HepG2 (cell line): ENCODE data around the gene HEPN1. TPM values are rescaled to one million over a fixed set of nuclear protein-coding genes. Genes with fewer than 3 reads are reported as not detected.

Experiments
- AGO2 ChIP-seq: fragments of 200-400 bp; formaldehyde crosslinking; optimal IDR thresholded peaks from 2 replicates; pipeline ENCODE3; 2017; ENCODE audit warnings: mild to moderate bottlenecking, low read depth, low read length, moderate library complexity
- CREM ChIP-seq, 2 experiments: sonication (generic) in 1 of 2; formaldehyde crosslinking in 1 of 2; IDR thresholded peaks; 2 replicates each; pipeline versions ENCODE4 v1.4.0 to v1.6.1; 2016 to 2020; ENCODE audit warnings: antibody characterized with exemption in 1 of 2, mild to moderate bottlenecking in 1 of 2, missing genetic modification reagents in 1 of 2
- ELF4 ChIP-seq: sonication (generic); formaldehyde crosslinking; IDR thresholded peaks from 2 replicates; pipeline ENCODE4 v1.5.0; 2020; ENCODE audit warnings: missing genetic modification reagents, mild to moderate bottlenecking, moderate library complexity, borderline replicate concordance
- HNRNPH1 ChIP-seq: fragments of 200-400 bp; formaldehyde crosslinking; optimal IDR thresholded peaks from 2 replicates; pipeline ENCODE3; 2017; ENCODE audit warnings: mild to moderate bottlenecking, low read depth, low read length
- MYC ChIP-seq: sonication (generic); formaldehyde crosslinking; IDR thresholded peaks from 2 replicates; pipeline ENCODE4 v1.9.0; 2021; ENCODE audit warnings: missing genetic modification reagents, borderline replicate concordance
- NFYB ChIP-seq: sonication (generic); formaldehyde crosslinking; IDR thresholded peaks from 2 replicates; pipeline ENCODE4 v1.4.0; 2020; ENCODE audit warnings: missing genetic modification reagents
- NR2F6 ChIP-seq, 2 experiments: IDR thresholded peaks; 2 replicates each; pipeline ENCODE4 v1.6.1; 2016; ENCODE audit warnings: antibody characterized with exemption in 1 of 2, mild to moderate bottlenecking in 1 of 2
- TEAD3 ChIP-seq: optimal IDR thresholded peaks from 2 replicates; pipeline ENCODE3; 2016; ENCODE audit warnings: borderline replicate concordance
- ZNF121 ChIP-seq: sonication (generic); formaldehyde crosslinking; IDR thresholded peaks from 2 replicates; pipeline ENCODE4 v1.5.0; 2020; ENCODE audit warnings: mild to moderate bottlenecking, missing genetic modification reagents
- polyA plus RNA-seq, 8 experiments: library from polyadenylated mRNA; depleted of rRNA in 3 of 8; stranded (reverse) in 7 of 8; unstranded in 1 of 8; fragments of >200 nt; fragmentation: Illumina TruSeq in 4 of 8; extraction: Trizol in 4 of 8; gene quantifications; 2 replicates each; pipeline versions ENCODE4 v1.2.1 to v1.2.3, GENCODE V29; 2011 to 2016; ENCODE audit warnings: low read depth in 4 of 8, missing spikeins in 1 of 8, mixed read lengths in 1 of 8; ENCODE audit not compliant: insufficient read depth in 1 of 8
- total RNA-seq, 5 experiments: library from RNA; depleted of rRNA; stranded (reverse); fragments of >200 nt; fragmentation: Illumina TruSeq; extraction: Trizol; gene quantifications; 2 replicates each; pipeline ENCODE4 v1.2.3, GENCODE V29; 2016; ENCODE audit warnings: low read depth in 1 of 5
- TF ChIP-seq, protein P1 (sequence below): sonication (generic); formaldehyde crosslinking; IDR thresholded peaks from 2 replicates; pipeline ENCODE4 v1.8.0; 2022; ENCODE audit warnings: low read depth, missing genetic modification reagents
- TF ChIP-seq, protein P2 (sequence below): sonication (generic); formaldehyde crosslinking; IDR thresholded peaks from 2 replicates; pipeline ENCODE4 v1.4.0; 2020; ENCODE audit warnings: missing genetic modification reagents, borderline replicate concordance
- TF ChIP-seq, protein P3 (sequence below): sonication (generic); formaldehyde crosslinking; IDR thresholded peaks from 2 replicates; pipeline ENCODE4 v1.8.0; 2023; ENCODE audit warnings: mild to moderate bottlenecking, missing genetic modification reagents

Gene HEPN1
- total and polyA plus RNA-seq, 2 of the 13 experiments (the other 11 are each of a cell fraction or from before 2014, with no cell fraction given), result not detected

DNA sequence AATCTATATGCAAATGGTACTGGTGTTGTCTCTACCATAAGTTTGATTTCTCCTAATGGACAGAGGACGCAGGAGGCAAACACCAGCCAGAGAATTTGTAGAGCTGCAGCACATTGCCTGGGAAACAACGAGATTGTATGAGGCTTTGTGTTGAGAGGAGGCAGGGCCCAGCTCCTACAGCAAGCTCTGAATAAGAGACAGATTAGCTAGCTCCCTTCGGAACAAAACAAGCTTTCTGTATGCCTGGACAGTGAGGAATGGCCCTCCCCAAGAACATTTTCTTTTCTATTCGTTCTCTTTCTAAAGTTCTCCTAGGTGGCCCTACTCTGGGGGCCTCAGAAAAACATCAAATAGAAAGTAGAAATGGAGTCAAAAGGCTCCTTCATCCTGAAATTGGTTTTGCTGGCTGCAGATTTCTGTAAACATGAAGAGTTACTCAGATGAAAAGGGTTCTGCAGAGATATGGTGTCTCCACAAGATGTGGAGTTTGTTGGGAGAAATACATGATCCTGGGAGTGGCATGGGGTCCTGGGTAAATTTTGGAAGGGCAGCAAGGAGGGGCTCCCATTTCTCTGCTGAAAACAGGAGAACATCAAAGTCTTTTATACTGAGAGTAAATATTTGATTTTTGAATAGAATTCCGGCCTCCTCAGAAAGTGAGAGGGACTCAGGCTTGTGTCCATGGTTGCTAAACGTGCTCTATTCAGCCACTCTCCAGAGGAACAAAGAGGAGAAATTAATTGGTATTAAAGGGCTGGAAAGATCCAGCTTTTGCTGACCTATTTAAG lies 23.6 kb downstream of the HEPN1 start (continued):
- no peak; the same call in 1 of the 2 replicates for TF ChIP-seq NR2F6 (IDR thresholded peaks at IDR 0.05)
- TF ChIP-seq NR2F6 (CRISPR knock-in tag; IDR thresholded peaks at IDR 0.05), result 0 out of 2 replicates have a peak, but pooled peaks have one; percentile 24
- TF ChIP-seq CREM (IDR thresholded peaks at IDR 0.05), result peak; percentile 70
- no peak for TF ChIP-seq CREM (CRISPR knock-in tag; IDR thresholded peaks at IDR 0.05)
- no peak for TF ChIP-seq MYC (CRISPR knock-in tag)
- TF ChIP-seq AGO2, result no peak
- TF ChIP-seq NFYB (CRISPR knock-in tag), result no peak
- peak; percentile 29 for TF ChIP-seq TEAD3
- no peak for TF ChIP-seq HNRNPH1
- TF ChIP-seq, protein P1, sequence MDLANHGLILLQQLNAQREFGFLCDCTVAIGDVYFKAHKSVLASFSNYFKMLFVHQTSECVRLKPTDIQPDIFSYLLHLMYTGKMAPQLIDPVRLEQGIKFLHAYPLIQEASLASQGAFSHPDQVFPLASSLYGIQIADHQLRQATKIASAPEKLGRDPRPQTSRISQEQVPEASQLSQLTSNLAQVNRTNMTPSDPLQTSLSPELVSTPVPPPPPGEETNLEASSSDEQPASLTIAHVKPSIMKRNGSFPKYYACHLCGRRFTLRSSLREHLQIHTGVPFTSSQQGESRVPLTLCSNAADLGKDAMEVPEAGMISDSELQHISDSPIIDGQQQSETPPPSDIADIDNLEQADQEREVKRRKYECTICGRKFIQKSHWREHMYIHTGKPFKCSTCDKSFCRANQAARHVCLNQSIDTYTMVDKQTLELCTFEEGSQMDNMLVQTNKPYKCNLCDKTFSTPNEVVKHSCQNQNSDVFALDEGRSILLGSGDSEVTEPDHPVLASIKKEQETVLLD (CRISPR knock-in tag), result no peak
- TF ChIP-seq, protein P2, sequence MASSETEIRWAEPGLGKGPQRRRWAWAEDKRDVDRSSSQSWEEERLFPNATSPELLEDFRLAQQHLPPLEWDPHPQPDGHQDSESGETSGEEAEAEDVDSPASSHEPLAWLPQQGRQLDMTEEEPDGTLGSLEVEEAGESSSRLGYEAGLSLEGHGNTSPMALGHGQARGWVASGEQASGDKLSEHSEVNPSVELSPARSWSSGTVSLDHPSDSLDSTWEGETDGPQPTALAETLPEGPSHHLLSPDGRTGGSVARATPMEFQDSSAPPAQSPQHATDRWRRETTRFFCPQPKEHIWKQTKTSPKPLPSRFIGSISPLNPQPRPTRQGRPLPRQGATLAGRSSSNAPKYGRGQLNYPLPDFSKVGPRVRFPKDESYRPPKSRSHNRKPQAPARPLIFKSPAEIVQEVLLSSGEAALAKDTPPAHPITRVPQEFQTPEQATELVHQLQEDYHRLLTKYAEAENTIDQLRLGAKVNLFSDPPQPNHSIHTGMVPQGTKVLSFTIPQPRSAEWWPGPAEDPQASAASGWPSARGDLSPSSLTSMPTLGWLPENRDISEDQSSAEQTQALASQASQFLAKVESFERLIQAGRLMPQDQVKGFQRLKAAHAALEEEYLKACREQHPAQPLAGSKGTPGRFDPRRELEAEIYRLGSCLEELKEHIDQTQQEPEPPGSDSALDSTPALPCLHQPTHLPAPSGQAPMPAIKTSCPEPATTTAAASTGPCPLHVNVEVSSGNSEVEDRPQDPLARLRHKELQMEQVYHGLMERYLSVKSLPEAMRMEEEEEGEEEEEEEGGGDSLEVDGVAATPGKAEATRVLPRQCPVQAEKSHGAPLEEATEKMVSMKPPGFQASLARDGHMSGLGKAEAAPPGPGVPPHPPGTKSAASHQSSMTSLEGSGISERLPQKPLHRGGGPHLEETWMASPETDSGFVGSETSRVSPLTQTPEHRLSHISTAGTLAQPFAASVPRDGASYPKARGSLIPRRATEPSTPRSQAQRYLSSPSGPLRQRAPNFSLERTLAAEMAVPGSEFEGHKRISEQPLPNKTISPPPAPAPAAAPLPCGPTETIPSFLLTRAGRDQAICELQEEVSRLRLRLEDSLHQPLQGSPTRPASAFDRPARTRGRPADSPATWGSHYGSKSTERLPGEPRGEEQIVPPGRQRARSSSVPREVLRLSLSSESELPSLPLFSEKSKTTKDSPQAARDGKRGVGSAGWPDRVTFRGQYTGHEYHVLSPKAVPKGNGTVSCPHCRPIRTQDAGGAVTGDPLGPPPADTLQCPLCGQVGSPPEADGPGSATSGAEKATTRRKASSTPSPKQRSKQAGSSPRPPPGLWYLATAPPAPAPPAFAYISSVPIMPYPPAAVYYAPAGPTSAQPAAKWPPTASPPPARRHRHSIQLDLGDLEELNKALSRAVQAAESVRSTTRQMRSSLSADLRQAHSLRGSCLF (CRISPR knock-in tag), result no peak
- TF ChIP-seq, protein P3, sequence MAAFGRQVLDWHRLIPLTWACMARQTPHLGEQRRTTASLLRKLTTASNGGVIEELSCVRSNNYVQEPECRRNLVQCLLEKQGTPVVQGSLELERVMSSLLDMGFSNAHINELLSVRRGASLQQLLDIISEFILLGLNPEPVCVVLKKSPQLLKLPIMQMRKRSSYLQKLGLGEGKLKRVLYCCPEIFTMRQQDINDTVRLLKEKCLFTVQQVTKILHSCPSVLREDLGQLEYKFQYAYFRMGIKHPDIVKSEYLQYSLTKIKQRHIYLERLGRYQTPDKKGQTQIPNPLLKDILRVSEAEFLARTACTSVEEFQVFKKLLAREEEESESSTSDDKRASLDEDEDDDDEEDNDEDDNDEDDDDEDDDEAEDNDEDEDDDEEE, result no peak
- TF ChIP-seq ZNF121 (CRISPR knock-in tag), result peak; percentile 44
- TF ChIP-seq ELF4, result no peak; the same call in 1 of the 2 replicates
